HEK293 (cell line): ENCODE results near the gene RECK.

Experiments
- HOXD13 ChIP-seq: sonication (generic); formaldehyde crosslinking; IDR thresholded peaks from 2 replicates; pipeline ENCODE4 v1.8.0; 2022; ENCODE audit warnings: missing genetic modification reagents, borderline replicate concordance
- TCF7L2 ChIP-seq: IDR thresholded peaks from 2 replicates; pipeline ENCODE4 v1.6.1; 2011; ENCODE audit warnings: low read depth, mild to moderate bottlenecking, inconsistent platforms, low read length, moderate library complexity, borderline replicate concordance
- ZBTB8A ChIP-seq: fragments of 450-650 bp; formaldehyde crosslinking; IDR thresholded peaks from 2 replicates; pipeline ENCODE4 v1.5.1; 2016; ENCODE audit warnings: missing biosample characterization, missing genetic modification characterization
- ZEB2 ChIP-seq: fragments of 450-650 bp; formaldehyde crosslinking; IDR thresholded peaks from 2 replicates; pipeline ENCODE4 v1.5.1; 2016; ENCODE audit warnings: missing biosample characterization, missing genetic modification characterization
- ZFP37 ChIP-seq: fragments of 450-650 bp; formaldehyde crosslinking; IDR thresholded peaks from 2 replicates; pipeline ENCODE4 v1.5.1; 2016; ENCODE audit warnings: missing biosample characterization, missing genetic modification characterization
- ZFP41 ChIP-seq: fragments of 450-650 bp; formaldehyde crosslinking; IDR thresholded peaks from 2 replicates; pipeline ENCODE4 v1.5.1; 2016; ENCODE audit warnings: missing biosample characterization, missing genetic modification characterization, borderline replicate concordance
- ZNF19 ChIP-seq: fragments of 450-650 bp; formaldehyde crosslinking; IDR thresholded peaks from 2 replicates; pipeline ENCODE4; 2016; ENCODE audit warnings: missing biosample characterization, missing genetic modification characterization, low read depth
- ZNF248 ChIP-seq: fragments of 450-650 bp; formaldehyde crosslinking; IDR thresholded peaks from 2 replicates; pipeline ENCODE4 v1.5.1; 2017; ENCODE audit warnings: missing biosample characterization, missing genetic modification characterization
- ZNF292 ChIP-seq: fragments of 450-650 bp; formaldehyde crosslinking; IDR thresholded peaks from 2 replicates; pipeline ENCODE4 v1.5.1; 2016; ENCODE audit warnings: low read depth, missing biosample characterization, missing genetic modification characterization, borderline replicate concordance
- ZNF350 ChIP-seq: fragments of 450-650 bp; formaldehyde crosslinking; IDR thresholded peaks from 2 replicates; pipeline ENCODE4 v1.5.0; 2017; ENCODE audit warnings: missing biosample characterization, mild to moderate bottlenecking, missing genetic modification characterization
- ZNF423 ChIP-seq: fragments of 450-650 bp; formaldehyde crosslinking; IDR thresholded peaks from 2 replicates; pipeline ENCODE4 v1.5.1; 2016; ENCODE audit warnings: missing biosample characterization, missing genetic modification characterization
- ZNF571 ChIP-seq: fragments of 450-650 bp; formaldehyde crosslinking; IDR thresholded peaks from 2 replicates; pipeline ENCODE4 v1.5.0; 2017; ENCODE audit warnings: missing biosample characterization, missing genetic modification characterization
- ZNF621 ChIP-seq: fragments of 450-650 bp; formaldehyde crosslinking; IDR thresholded peaks from 2 replicates; pipeline ENCODE4 v1.5.1; 2017; ENCODE audit warnings: missing biosample characterization, missing genetic modification characterization
- ZNF660 ChIP-seq: fragments of 450-650 bp; IDR thresholded peaks from 2 replicates; pipeline ENCODE4 v1.5.1; 2018; ENCODE audit warnings: missing biosample characterization, mild to moderate bottlenecking, missing genetic modification characterization
- ZNF701 ChIP-seq: fragments of 450-650 bp; formaldehyde crosslinking; IDR thresholded peaks from 2 replicates; pipeline ENCODE4 v1.5.1; 2016; ENCODE audit warnings: missing biosample characterization, missing genetic modification characterization
- ZNF837 ChIP-seq: fragments of 450-650 bp; formaldehyde crosslinking; IDR thresholded peaks from 2 replicates; pipeline ENCODE4 v1.5.1; 2016; ENCODE audit warnings: missing biosample characterization, missing genetic modification characterization
- ZSCAN16 ChIP-seq: fragments of 450-650 bp; formaldehyde crosslinking; IDR thresholded peaks from 2 replicates; pipeline ENCODE4 v1.5.1; 2016; ENCODE audit warnings: missing biosample characterization, missing genetic modification characterization
- TF ChIP-seq, protein P1 (sequence below): fragments of 450-650 bp; formaldehyde crosslinking; IDR thresholded peaks from 2 replicates; pipeline ENCODE4 v1.5.1; 2016; ENCODE audit warnings: missing biosample characterization, missing genetic modification characterization
- TF ChIP-seq, protein P2 (sequence below): sonication (generic); formaldehyde crosslinking; IDR thresholded peaks from 2 replicates; pipeline ENCODE4 v1.8.1; 2022; ENCODE audit warnings: mild to moderate bottlenecking, moderate library complexity, missing genetic modification reagents
- TF ChIP-seq, protein P3 (sequence below): fragments of 450-650 bp; formaldehyde crosslinking; IDR thresholded peaks from 2 replicates; pipeline ENCODE4 v1.5.1; 2016; ENCODE audit warnings: missing biosample characterization, missing genetic modification characterization
- TF ChIP-seq, protein P4 (sequence below): fragments of 450-650 bp; formaldehyde crosslinking; IDR thresholded peaks from 2 replicates; pipeline ENCODE4 v1.5.1; 2016; ENCODE audit warnings: missing biosample characterization, missing genetic modification characterization
- TF ChIP-seq, protein P5 (sequence below): fragments of 450-650 bp; formaldehyde crosslinking; IDR thresholded peaks from 2 replicates; pipeline ENCODE4 v1.5.1; 2017; ENCODE audit warnings: missing biosample characterization, missing genetic modification characterization
- TF ChIP-seq, protein P6 (sequence below): fragments of 450-650 bp; formaldehyde crosslinking; optimal IDR thresholded peaks from 2 replicates; pipeline ENCODE3; 2016; ENCODE audit warnings: missing biosample characterization, mild to moderate bottlenecking, missing genetic modification characterization
- TF ChIP-seq, protein P7 (sequence below): fragments of 450-650 bp; formaldehyde crosslinking; IDR thresholded peaks from 2 replicates; pipeline ENCODE4 v1.5.1; 2017; ENCODE audit warnings: missing biosample characterization, missing genetic modification characterization

The RECK gene

DNA sequence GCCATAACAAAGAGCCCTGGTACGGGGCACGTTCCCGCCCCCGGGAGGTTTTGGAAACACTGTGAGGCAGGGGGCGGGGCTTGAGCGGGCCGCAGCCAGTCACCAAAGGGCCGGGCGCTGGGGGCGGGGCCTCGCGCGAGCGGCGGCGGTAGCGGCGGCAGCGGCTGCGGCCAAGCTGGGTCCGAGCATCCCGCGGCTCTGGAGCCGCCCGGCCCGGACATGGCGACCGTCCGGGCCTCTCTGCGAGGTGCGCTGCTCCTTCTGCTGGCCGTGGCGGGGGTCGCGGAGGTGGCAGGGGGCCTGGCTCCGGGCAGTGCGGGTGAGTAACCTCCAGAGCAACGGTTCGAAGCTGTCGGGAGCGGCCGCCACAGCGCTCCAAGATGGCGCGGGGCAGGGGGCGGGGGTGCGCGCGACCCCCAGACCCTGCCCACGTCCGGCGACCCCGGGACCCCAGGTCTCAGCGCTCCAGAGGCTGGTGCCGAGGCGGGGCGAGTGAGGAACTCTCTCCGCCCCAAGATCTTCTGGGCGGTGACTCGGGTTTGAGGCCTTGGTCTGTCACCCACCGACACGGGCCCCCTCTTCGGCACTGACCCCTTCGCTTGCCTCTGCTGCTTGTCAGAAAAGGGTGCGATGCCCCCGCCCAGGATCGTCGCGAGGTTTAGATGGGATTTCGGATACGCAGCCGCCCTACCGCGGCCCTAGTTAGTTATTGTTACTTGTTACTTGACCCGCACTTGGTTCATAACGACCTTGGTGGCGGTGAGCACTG is at the start of gene RECK (continued):
- TF ChIP-seq ZFP41 (tag by site-specific recombination) (no peak), ZEB2 (no peak), ZNF837 (tag by site-specific recombination) (no peak), ZNF660 (tag by site-specific recombination) (0 out of 2 replicates have a peak, but pooled peaks have one; percentile 37), ZSCAN16 (tag by site-specific recombination) (no peak), ZNF292 (tag by site-specific recombination) (no peak), ZNF350 (tag by site-specific recombination) (no peak), ZNF701 (tag by site-specific recombination) (no peak), HOXD13 (CRISPR knock-in tag) (no peak), ZBTB8A (no peak), ZNF621 (tag by site-specific recombination) (no peak), ZNF248 (tag by site-specific recombination) (no peak), ZNF19 (tag by site-specific recombination) (no peak), ZNF423 (no peak), ZFP37 (tag by site-specific recombination) (no peak), ZNF571 (tag by site-specific recombination) (no peak), TCF7L2 (no peak)
- TF ChIP-seq, protein P1, sequence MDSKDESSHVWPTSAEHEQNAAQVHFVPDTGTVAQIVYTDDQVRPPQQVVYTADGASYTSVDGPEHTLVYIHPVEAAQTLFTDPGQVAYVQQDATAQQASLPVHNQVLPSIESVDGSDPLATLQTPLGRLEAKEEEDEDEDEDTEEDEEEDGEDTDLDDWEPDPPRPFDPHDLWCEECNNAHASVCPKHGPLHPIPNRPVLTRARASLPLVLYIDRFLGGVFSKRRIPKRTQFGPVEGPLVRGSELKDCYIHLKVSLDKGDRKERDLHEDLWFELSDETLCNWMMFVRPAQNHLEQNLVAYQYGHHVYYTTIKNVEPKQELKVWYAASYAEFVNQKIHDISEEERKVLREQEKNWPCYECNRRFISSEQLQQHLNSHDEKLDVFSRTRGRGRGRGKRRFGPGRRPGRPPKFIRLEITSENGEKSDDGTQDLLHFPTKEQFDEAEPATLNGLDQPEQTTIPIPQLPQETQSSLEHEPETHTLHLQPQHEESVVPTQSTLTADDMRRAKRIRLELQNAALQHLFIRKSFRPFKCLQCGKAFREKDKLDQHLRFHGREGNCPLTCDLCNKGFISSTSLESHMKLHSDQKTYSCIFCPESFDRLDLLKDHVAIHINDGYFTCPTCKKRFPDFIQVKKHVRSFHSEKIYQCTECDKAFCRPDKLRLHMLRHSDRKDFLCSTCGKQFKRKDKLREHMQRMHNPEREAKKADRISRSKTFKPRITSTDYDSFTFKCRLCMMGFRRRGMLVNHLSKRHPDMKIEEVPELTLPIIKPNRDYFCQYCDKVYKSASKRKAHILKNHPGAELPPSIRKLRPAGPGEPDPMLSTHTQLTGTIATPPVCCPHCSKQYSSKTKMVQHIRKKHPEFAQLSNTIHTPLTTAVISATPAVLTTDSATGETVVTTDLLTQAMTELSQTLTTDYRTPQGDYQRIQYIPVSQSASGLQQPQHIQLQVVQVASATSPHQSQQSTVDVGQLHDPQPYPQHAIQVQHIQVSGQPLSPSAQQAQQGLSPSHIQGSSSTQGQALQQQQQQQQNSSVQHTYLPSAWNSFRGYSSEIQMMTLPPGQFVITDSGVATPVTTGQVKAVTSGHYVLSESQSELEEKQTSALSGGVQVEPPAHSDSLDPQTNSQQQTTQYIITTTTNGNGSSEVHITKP: 0 out of 2 replicates have a peak, but pooled peaks have one; percentile 46
- TF ChIP-seq, protein P2, sequence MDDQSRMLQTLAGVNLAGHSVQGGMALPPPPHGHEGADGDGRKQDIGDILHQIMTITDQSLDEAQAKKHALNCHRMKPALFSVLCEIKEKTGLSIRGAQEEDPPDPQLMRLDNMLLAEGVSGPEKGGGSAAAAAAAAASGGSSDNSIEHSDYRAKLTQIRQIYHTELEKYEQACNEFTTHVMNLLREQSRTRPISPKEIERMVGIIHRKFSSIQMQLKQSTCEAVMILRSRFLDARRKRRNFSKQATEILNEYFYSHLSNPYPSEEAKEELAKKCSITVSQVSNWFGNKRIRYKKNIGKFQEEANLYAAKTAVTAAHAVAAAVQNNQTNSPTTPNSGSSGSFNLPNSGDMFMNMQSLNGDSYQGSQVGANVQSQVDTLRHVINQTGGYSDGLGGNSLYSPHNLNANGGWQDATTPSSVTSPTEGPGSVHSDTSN (CRISPR knock-in tag): no peak
- TF ChIP-seq, protein P3, sequence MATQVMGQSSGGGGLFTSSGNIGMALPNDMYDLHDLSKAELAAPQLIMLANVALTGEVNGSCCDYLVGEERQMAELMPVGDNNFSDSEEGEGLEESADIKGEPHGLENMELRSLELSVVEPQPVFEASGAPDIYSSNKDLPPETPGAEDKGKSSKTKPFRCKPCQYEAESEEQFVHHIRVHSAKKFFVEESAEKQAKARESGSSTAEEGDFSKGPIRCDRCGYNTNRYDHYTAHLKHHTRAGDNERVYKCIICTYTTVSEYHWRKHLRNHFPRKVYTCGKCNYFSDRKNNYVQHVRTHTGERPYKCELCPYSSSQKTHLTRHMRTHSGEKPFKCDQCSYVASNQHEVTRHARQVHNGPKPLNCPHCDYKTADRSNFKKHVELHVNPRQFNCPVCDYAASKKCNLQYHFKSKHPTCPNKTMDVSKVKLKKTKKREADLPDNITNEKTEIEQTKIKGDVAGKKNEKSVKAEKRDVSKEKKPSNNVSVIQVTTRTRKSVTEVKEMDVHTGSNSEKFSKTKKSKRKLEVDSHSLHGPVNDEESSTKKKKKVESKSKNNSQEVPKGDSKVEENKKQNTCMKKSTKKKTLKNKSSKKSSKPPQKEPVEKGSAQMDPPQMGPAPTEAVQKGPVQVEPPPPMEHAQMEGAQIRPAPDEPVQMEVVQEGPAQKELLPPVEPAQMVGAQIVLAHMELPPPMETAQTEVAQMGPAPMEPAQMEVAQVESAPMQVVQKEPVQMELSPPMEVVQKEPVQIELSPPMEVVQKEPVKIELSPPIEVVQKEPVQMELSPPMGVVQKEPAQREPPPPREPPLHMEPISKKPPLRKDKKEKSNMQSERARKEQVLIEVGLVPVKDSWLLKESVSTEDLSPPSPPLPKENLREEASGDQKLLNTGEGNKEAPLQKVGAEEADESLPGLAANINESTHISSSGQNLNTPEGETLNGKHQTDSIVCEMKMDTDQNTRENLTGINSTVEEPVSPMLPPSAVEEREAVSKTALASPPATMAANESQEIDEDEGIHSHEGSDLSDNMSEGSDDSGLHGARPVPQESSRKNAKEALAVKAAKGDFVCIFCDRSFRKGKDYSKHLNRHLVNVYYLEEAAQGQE (tag by site-specific recombination): no peak
- TF ChIP-seq, protein P4, sequence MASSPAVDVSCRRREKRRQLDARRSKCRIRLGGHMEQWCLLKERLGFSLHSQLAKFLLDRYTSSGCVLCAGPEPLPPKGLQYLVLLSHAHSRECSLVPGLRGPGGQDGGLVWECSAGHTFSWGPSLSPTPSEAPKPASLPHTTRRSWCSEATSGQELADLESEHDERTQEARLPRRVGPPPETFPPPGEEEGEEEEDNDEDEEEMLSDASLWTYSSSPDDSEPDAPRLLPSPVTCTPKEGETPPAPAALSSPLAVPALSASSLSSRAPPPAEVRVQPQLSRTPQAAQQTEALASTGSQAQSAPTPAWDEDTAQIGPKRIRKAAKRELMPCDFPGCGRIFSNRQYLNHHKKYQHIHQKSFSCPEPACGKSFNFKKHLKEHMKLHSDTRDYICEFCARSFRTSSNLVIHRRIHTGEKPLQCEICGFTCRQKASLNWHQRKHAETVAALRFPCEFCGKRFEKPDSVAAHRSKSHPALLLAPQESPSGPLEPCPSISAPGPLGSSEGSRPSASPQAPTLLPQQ (tag by site-specific recombination): peak; percentile 27; the same call in 1 of the 2 replicates
- TF ChIP-seq, protein P5, sequence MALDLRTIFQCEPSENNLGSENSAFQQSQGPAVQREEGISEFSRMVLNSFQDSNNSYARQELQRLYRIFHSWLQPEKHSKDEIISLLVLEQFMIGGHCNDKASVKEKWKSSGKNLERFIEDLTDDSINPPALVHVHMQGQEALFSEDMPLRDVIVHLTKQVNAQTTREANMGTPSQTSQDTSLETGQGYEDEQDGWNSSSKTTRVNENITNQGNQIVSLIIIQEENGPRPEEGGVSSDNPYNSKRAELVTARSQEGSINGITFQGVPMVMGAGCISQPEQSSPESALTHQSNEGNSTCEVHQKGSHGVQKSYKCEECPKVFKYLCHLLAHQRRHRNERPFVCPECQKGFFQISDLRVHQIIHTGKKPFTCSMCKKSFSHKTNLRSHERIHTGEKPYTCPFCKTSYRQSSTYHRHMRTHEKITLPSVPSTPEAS (tag by site-specific recombination): no peak
- TF ChIP-seq, protein P6, sequence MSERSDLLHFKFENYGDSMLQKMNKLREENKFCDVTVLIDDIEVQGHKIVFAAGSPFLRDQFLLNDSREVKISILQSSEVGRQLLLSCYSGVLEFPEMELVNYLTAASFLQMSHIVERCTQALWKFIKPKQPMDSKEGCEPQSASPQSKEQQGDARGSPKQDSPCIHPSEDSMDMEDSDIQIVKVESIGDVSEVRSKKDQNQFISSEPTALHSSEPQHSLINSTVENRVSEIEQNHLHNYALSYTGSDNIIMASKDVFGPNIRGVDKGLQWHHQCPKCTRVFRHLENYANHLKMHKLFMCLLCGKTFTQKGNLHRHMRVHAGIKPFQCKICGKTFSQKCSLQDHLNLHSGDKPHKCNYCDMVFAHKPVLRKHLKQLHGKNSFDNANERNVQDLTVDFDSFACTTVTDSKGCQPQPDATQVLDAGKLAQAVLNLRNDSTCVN: peak; percentile 87
- TF ChIP-seq, protein P7, sequence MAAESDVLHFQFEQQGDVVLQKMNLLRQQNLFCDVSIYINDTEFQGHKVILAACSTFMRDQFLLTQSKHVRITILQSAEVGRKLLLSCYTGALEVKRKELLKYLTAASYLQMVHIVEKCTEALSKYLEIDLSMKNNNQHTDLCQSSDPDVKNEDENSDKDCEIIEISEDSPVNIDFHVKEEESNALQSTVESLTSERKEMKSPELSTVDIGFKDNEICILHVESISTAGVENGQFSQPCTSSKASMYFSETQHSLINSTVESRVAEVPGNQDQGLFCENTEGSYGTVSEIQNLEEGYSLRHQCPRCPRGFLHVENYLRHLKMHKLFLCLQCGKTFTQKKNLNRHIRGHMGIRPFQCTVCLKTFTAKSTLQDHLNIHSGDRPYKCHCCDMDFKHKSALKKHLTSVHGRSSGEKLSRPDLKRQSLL (tag by site-specific recombination): peak; percentile 64
